HG03469 (cell line): ENCODE data around the gene ETV5.

Experiments used
- ATAC-seq: cut with Tn5 transposase; IDR thresholded peaks from one replicate; pipeline ENCODE4 v1.9.1; 2021; ENCODE audit warnings: mild to moderate bottlenecking, moderate library complexity, moderate number of reproducible peaks; ENCODE audit not compliant: unreplicated experiment

ETV5 gene

GRCh38 chr3:186070133-186070532, 38.8 kb downstream of the ETV5 start:
- ATAC-seq, result no peak

- ATAC-seq, result no peak
Observed at GRCh38 chr3:186069199-186069598, 39.7 kb downstream of the ETV5 start.

- no peak for ATAC-seq
Observed at GRCh38 chr3:186068243-186068552, 40.7 kb downstream of the ETV5 start.

- ATAC-seq, result no peak
Observed at GRCh38 chr3:186067360-186068242, 41.3 kb downstream of the ETV5 start.

- ATAC-seq, result no peak
Observed at GRCh38 chr3:186060222-186060621, 48.7 kb downstream of the ETV5 start.

GRCh38 chr3:186059192-186059591, 49.7 kb downstream of the ETV5 start:
- no peak for ATAC-seq

- no peak for ATAC-seq
Observed at GRCh38 chr3:186058225-186058624, 50.7 kb downstream of the ETV5 start.

- no peak for ATAC-seq
Observed at GRCh38 chr3:186057594-186057993, 51.3 kb downstream of the ETV5 start.

- no peak for ATAC-seq
Observed at GRCh38 chr3:186054792-186055352, 54.0 kb downstream of the ETV5 start.

GRCh38 chr3:186053954-186054791, 54.7 kb downstream of the ETV5 start:
- ATAC-seq, result no peak

GRCh38 chr3:186052096-186052840, 56.6 kb downstream of the ETV5 start:
- ATAC-seq, result no peak

GRCh38 chr3:186049001-186049400, 59.9 kb downstream of the ETV5 start:
- no peak for ATAC-seq

GRCh38 chr3:186048119-186048518, 60.8 kb downstream of the ETV5 start:
- no peak for ATAC-seq

GRCh38 chr3:186046838-186047237, 62.1 kb downstream of the ETV5 start:
- ATAC-seq, result no peak

GRCh38 chr3:186044968-186045367, 63.9 kb downstream of the ETV5 start:
- no peak for ATAC-seq

- no peak for ATAC-seq
Observed at GRCh38 chr3:186044427-186044826, 64.5 kb downstream of the ETV5 start.

- no peak for ATAC-seq
Observed at GRCh38 chr3:186042521-186043202, 66.2 kb downstream of the ETV5 start.

GRCh38 chr3:186042036-186042435, 66.9 kb downstream of the ETV5 start:
- no peak for ATAC-seq

- ATAC-seq, result no peak
Observed at GRCh38 chr3:186038360-186038759, 70.5 kb downstream of the ETV5 start.

GRCh38 chr3:186035277-186035676, 73.6 kb downstream of the ETV5 start:
- no peak for ATAC-seq
